Mucosa of descending colon (tissue), 3 donors: ENCODE results near the gene CD300LG. TPM values are rescaled to one million over a fixed set of nuclear protein-coding genes. Genes with fewer than 3 reads are reported as not detected.

Experiments used
- ATAC-seq: fragments of 200-7000 bp; cut with Tn5 transposase; one replicate; pipeline ENCODE4 v1.9.1; 2020; ENCODE audit warnings: mild to moderate bottlenecking, moderate library complexity
- DNase-seq, 3 donors: peaks; one replicate each; pipeline ENCODE4 v3.0.0-alpha.2; 2020
- H3K36me3 ChIP-seq: fragments of 200-600 bp; one replicate; pipeline ENCODE4 v1.8.0; 2021; ENCODE audit warnings: low read depth, mild to moderate bottlenecking
- H3K4me1 ChIP-seq: fragments of 200-600 bp; one replicate; pipeline ENCODE4 v1.8.0; 2021; ENCODE audit warnings: low read depth, mild to moderate bottlenecking
- H3K4me3 ChIP-seq: fragments of 200-600 bp; one replicate; pipeline ENCODE4 v1.8.0; 2021; ENCODE audit warnings: mild to moderate bottlenecking
- H3K9me3 ChIP-seq: fragments of 200-600 bp; one replicate; pipeline ENCODE4 v1.8.0; 2021; ENCODE audit warnings: mild to moderate bottlenecking
- intact Hi-C, 2 donors: fragments of 100-400 bp; cut with DNase I in 1 of 2; cut with micrococcal nuclease in 1 of 2; formaldehyde crosslinking; loops; one replicate each; pipeline versions ENCODE4 v1.11.0 to v1.11.1; 2022; cut with DNase I, micrococcal nuclease
- total RNA-seq, 3 donors: library from RNA; stranded (reverse); fragmentation: NEBNext Ultra II Directional in 2 of 3; extraction: Animal tissue kit (Norgen Biotek cat#: 25700) in 2 of 3; gene quantifications; one replicate each; pipeline versions ENCODE4 v1.2.1 to v1.2.4, GENCODE V29; 2021 to 2023
- TF ChIP-seq, protein P1 (sequence below): fragments of 200-600 bp; IDR thresholded peaks from one replicate; pipeline ENCODE4 v1.8.0; 2022; ENCODE audit warnings: antibody characterized with exemption, mild to moderate bottlenecking
- donor health status: DM: no; HTN: no; CAD: no; lungs with moderate emphysema.
- donor health status: DM: no; HTN: no; CAD: no.
- donor health status: DM: no; HTN: yes; CAD: no.

The CD300LG gene
- total RNA-seq, 3 donors from 2014 or later = 1.3 TPM; not detected in 2

DNA sequence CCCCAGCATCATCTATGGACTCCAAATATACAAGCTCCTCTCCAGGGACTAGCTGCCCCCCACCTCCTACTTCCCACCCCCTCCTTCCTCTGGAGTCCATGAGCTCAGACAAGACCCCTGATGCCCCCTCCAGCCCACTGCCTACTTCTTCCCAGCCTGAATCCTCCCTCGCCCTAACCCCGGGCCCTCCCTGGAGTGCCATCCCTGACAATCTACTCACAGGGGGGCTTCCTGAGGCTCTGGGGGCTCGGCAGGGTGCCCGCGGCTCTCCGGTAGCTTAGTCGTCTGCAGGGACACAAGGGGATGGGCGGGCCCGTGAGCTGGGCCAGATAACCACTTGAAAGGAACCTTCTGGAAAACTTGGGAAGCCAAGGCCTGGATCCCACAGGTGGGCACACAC lies 29.1 kb upstream of the CD300LG start:
- ATAC-seq = no peak
- Histone ChIP-seq H3K9me3 (no peaks in the 10 kb centered on the region), H3K4me1 (no peaks in the 10 kb centered on the region), H3K4me3 (no peak overlapping the region), H3K36me3 (no peaks in the 10 kb centered on the region)
- TF ChIP-seq, protein P1, sequence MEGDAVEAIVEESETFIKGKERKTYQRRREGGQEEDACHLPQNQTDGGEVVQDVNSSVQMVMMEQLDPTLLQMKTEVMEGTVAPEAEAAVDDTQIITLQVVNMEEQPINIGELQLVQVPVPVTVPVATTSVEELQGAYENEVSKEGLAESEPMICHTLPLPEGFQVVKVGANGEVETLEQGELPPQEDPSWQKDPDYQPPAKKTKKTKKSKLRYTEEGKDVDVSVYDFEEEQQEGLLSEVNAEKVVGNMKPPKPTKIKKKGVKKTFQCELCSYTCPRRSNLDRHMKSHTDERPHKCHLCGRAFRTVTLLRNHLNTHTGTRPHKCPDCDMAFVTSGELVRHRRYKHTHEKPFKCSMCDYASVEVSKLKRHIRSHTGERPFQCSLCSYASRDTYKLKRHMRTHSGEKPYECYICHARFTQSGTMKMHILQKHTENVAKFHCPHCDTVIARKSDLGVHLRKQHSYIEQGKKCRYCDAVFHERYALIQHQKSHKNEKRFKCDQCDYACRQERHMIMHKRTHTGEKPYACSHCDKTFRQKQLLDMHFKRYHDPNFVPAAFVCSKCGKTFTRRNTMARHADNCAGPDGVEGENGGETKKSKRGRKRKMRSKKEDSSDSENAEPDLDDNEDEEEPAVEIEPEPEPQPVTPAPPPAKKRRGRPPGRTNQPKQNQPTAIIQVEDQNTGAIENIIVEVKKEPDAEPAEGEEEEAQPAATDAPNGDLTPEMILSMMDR = no peak
- intact Hi-C loops = no loop called here
- DNase-seq = no peak

DNA sequence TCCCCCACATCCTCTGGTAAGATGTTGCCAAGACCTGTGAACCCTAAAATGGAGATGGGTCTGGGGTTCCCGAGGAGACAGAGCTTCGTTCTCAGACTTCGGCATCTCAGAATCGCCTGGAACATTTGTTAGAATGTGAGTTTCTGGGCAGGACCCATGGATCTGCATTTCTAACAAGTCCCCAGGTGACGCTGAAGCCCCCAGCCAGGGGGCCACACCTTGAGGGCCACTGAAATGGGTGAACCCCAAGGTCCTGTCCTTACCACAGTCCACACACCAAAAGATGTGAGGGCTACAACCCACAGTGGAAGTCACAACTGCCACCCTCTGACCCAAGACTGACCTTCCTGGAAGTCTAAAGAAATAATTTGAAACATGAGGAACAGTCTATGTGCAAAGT lies 28.0 kb upstream of the CD300LG start:
- intact Hi-C loops = no loop called here
- H3K9me3 ChIP-seq = no peaks in the 10 kb centered on the region
- TF ChIP-seq, protein P1 = no peak
- H3K4me1 ChIP-seq = no peaks in the 10 kb centered on the region
- H3K4me3 ChIP-seq = no peak overlapping the region
- DNase-seq (no peak), ATAC-seq (no peak)
- H3K36me3 ChIP-seq = no peaks in the 10 kb centered on the region

DNA sequence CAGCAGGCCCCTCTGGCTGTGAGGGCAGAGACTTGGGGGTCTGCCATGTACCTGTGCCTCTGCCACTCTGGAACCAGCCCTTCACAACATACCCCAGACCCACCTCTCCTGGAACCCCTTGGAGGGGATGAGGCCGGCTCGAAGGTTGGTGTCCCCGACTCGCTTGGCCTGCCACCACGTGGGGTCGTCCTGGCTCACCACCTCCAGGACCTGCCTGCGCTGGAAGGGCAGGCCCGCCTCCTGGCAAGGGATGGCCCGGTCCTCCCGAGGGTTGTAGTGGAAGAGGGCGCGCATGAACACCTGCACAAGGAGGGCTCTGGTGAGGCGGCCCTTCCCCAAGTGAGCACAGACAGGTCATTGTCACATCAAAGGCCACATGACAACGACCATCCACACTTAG lies 26.2 kb upstream of the CD300LG start:
- Histone ChIP-seq H3K4me3 (no peak overlapping the region), H3K36me3 (no peaks in the 10 kb centered on the region), H3K9me3 (no peaks in the 10 kb centered on the region), H3K4me1 (no peaks in the 10 kb centered on the region)
- intact Hi-C loops = no loop called here
- DNase-seq (no peak), ATAC-seq (no peak)
- TF ChIP-seq, protein P1 = no peak

DNA sequence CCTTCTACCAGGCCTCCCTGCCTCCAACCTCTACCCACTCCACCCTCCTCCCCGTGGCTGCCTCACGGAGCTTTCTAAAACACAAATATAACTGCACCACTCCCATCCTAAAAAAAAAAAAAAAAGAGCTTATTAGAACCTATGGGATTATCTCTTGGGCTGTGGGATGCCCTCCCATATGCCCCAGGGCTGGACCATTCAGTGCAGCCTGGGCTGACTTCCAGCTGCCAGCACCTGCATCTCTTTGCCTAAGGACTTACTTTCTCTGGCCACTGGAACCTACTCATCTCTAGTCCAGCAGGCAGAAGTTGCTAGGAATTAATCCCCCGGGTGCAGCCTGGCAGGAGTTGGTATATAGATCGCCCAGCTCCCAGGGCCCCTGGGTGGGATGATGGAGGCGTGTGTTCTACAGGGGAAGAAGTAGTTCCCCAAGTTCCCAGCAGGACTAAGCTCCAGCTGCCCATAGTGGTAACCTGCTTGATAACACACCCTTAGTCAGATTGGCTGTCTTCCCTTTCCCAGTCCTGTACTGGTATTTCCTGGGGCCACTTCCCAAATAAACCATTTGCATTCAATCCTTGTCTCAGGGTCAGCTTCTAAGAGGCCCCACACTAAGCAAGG lies 24.3 kb upstream of the CD300LG start:
- intact Hi-C loops = no loop called here
- ATAC-seq = peak; percentile 49
- DNase-seq = no peak

DNA sequence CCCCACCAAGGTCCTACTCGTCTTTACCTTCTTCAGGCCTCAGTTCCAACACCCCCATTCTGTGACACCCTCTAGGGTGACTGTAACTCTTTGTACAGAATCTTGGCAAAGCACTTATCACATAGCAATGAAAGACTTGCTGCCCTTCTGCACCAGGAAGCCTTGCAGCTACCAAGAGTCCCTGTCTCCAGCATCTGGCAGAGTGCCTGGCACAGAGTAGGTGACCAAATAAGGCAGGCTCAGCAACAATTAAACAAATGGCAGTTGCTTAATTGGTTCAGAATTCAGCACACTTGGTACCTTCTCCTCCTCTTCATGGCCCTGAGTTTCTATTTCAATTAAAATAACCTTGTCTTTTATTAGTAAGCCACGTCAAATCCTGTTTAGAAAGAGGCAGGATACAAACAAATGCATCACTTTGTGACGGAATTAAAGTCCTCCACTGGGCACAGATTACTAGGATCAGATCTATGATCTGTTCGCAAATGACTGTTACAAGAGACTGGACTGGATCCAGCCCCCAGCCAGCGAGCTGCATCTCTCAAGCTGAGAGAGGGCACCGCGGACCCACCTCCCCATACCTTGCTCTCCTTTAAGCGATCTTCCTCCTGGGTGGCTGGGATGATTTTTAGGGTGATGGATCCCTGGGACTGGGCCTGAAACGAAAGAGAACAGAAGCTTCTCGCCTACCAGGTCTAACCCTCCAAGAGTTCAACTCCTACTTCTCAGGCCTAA lies 23.5 kb upstream of the CD300LG start:
- intact Hi-C loops = no loop called here
- Histone ChIP-seq H3K36me3 (no peaks in the 10 kb centered on the region), H3K4me3 (no peak overlapping the region), H3K9me3 (no peaks in the 10 kb centered on the region), H3K4me1 (no peaks in the 10 kb centered on the region)
- DNase-seq (peak in 1 of 3 donors; percentile 30), ATAC-seq (peak; percentile 82)
- TF ChIP-seq, protein P1 = no peak

More for the DNA sequence above, 24.3 kb upstream of the CD300LG start:
- Histone ChIP-seq H3K4me3 (no peak overlapping the region), H3K9me3 (no peaks in the 10 kb centered on the region), H3K4me1 (no peaks in the 10 kb centered on the region), H3K36me3 (no peaks in the 10 kb centered on the region)
- TF ChIP-seq, protein P1 = no peak
